SK-N-SH (cell line): ENCODE data around the gene BRIX1. TPM values are rescaled to one million over a fixed set of nuclear protein-coding genes. Genes with fewer than 3 reads are reported as not detected.

Experiments used
- CTCF ChIA-PET: fragments of 300-600, 350-600 bp; formaldehyde crosslinking; extraction: SDS; loops from one replicate; lab custom pipeline; 2021; lab: Yijun Ruan, JAX
- POLR2A ChIA-PET: fragments of 350-600 bp; sonication (Branson Sonifier 250); formaldehyde crosslinking; extraction: SDS; loops from one replicate; lab custom pipeline; 2020; ENCODE audit warnings: antibody characterized with exemption, inconsistent platforms; lab: Yijun Ruan, JAX
- DNase-seq: peaks from one replicate; pipeline ENCODE4 v3.0.0; 2012
- H2AFZ ChIP-seq: fragments of 200-600 bp; sonication (generic); 2 replicates; pipeline ENCODE4 v1.8.1; 2016; ENCODE audit warnings: antibody characterized with exemption, mild to moderate bottlenecking, low read depth
- H3F3A ChIP-seq: fragments of 200-600 bp; sonication (generic); replicated peaks from 2 replicates; pipeline ENCODE3; 2016; ENCODE audit warnings: antibody characterized with exemption, mild to moderate bottlenecking; ENCODE audit not compliant: insufficient read depth
- H3K27ac ChIP-seq, 2 experiments: fragments of 200-500 bp in 1 of 2; fragments of 200-600 bp in 1 of 2; sonication (Bioruptor generic) in 1 of 2; sonication (generic), shearing (Covaris generic) in 1 of 2; 2 replicates each; pipeline versions ENCODE4 v1.5.1 to v1.6.1; 2014 to 2016; ENCODE audit warnings: low read depth in 2 of 2, inconsistent platforms in 1 of 2, low read length in 1 of 2, mild to moderate bottlenecking in 1 of 2, mixed read lengths in 1 of 2
- H3K27me3 ChIP-seq: fragments of 200-600 bp; sonication (generic), shearing (Covaris generic); 2 replicates; pipeline ENCODE4 v1.6.1; 2016; ENCODE audit warnings: mixed run types; ENCODE audit not compliant: insufficient read depth
- H3K36me3 ChIP-seq, 2 experiments: fragments of 200-500 bp in 1 of 2; fragments of 200-600 bp in 1 of 2; sonication (Bioruptor generic) in 1 of 2; sonication (generic) in 1 of 2; replicated peaks in 1 of 2; 2 replicates each; pipeline versions ENCODE3 to v1.5.1; 2014 to 2016; ENCODE audit warnings: low read length in 1 of 2, mild to moderate bottlenecking in 1 of 2; ENCODE audit not compliant: insufficient read depth in 2 of 2, control insufficient read depth in 1 of 2
- H3K4me1 ChIP-seq, 2 experiments: fragments of 200-500 bp in 1 of 2; fragments of 200-600 bp in 1 of 2; sonication (Bioruptor generic) in 1 of 2; sonication (generic), shearing (Covaris generic) in 1 of 2; 2 replicates each; pipeline versions ENCODE4 v1.5.1 to v1.6.1; 2014 to 2016; ENCODE audit warnings: low read depth in 1 of 2, low read length in 1 of 2, mixed run types in 1 of 2; ENCODE audit not compliant: insufficient read depth in 2 of 2, control insufficient read depth in 1 of 2
- H3K4me2 ChIP-seq: fragments of 200-600 bp; sonication (generic), shearing (Covaris generic); 2 replicates; pipeline ENCODE4 v1.6.1; 2017; ENCODE audit warnings: mixed run types
- H3K4me3 ChIP-seq, 2 experiments: fragments of 200-500 bp in 1 of 2; fragments of 200-600 bp in 1 of 2; sonication (Bioruptor generic) in 1 of 2; sonication (generic), shearing (Covaris generic) in 1 of 2; 2 replicates each; pipeline versions ENCODE4 v1.5.1 to v1.8.1; 2014 to 2016; ENCODE audit warnings: low read depth in 2 of 2, inconsistent platforms in 1 of 2, low read length in 1 of 2, mild to moderate bottlenecking in 1 of 2, mixed read lengths in 1 of 2, moderate library complexity in 1 of 2
- H3K79me2 ChIP-seq: fragments of 200-600 bp; sonication (generic); 2 replicates; pipeline ENCODE4 v1.8.1; 2017; ENCODE audit warnings: mild to moderate bottlenecking; ENCODE audit not compliant: insufficient read depth
- H3K9ac ChIP-seq: fragments of 200-600 bp; sonication (generic); 2 replicates; pipeline ENCODE4 v1.6.1; 2017; ENCODE audit warnings: mixed run types
- H3K9me2 ChIP-seq: fragments of 200-600 bp; sonication (generic); 2 replicates; pipeline ENCODE4 v1.6.1; 2017; ENCODE audit warnings: mixed run types
- H3K9me3 ChIP-seq: fragments of 200-600 bp; sonication (generic); 2 replicates; pipeline ENCODE4 v1.6.1; 2017; ENCODE audit warnings: mixed run types, mild to moderate bottlenecking, moderate library complexity
- H4K20me1 ChIP-seq: fragments of 200-600 bp; sonication (generic); 2 replicates; pipeline ENCODE4 v1.6.1; 2017; ENCODE audit warnings: mild to moderate bottlenecking, mixed run types; ENCODE audit not compliant: insufficient read depth
- FOXJ3 ChIP-seq: sonication (generic); formaldehyde crosslinking; IDR thresholded peaks from 2 replicates; pipeline ENCODE4 v1.5.1; 2020; ENCODE audit warnings: mild to moderate bottlenecking, missing genetic modification reagents
- GATA2 ChIP-seq: sonication (generic); formaldehyde crosslinking; IDR thresholded peaks from 2 replicates; pipeline ENCODE4 v1.5.0; 2020; ENCODE audit warnings: mild to moderate bottlenecking, missing genetic modification reagents
- MXI1 ChIP-seq: IDR thresholded peaks from 2 replicates; pipeline ENCODE4 v1.6.1; 2012; ENCODE audit warnings: mild to moderate bottlenecking, low read depth, low read length, improper control_type of control experiment
- PBX3 ChIP-seq: IDR thresholded peaks from 2 replicates; pipeline ENCODE4; 2012
- RAD21 ChIP-seq: IDR thresholded peaks from 2 replicates; pipeline ENCODE4 v1.6.1; 2012; ENCODE audit warnings: mild to moderate bottlenecking, low read length
- RCOR1 ChIP-seq: fragments of 150-350 bp; IDR thresholded peaks from 2 replicates; pipeline ENCODE4 v1.6.1; 2017; ENCODE audit warnings: antibody characterized with exemption, low read length
- RXRA ChIP-seq: IDR thresholded peaks from 2 replicates; pipeline ENCODE4 v1.4.0; 2012; ENCODE audit warnings: low read depth, mild to moderate bottlenecking, borderline replicate concordance
- SIN3A ChIP-seq: IDR thresholded peaks from 2 replicates; pipeline ENCODE4 v1.6.1; 2012; ENCODE audit warnings: low read depth, mild to moderate bottlenecking, low read length, moderate library complexity, borderline replicate concordance
- SMC3 ChIP-seq: IDR thresholded peaks from 2 replicates; pipeline ENCODE4 v1.6.1; 2012; ENCODE audit warnings: low read depth, low read length, improper control_type of control experiment
- YY1 ChIP-seq: IDR thresholded peaks from 2 replicates; pipeline ENCODE4 v1.4.0; 2012; ENCODE audit warnings: low read depth, mild to moderate bottlenecking
- WGBS: methylation state at CpG from one replicate; pipeline ENCODE4 v1.1.6; 2017; ENCODE audit warnings: low lambda C conversion rate; 5-methylcytosine and 5-hydroxymethylcytosine counted together
- polyA plus RNA-seq, 3 experiments: library from polyadenylated mRNA; depleted of rRNA; stranded (reverse); fragments of >200 nt; gene quantifications; 2 replicates each; pipeline ENCODE4 v1.2.3, GENCODE V29; 2012
- TF ChIP-seq, protein P1 (sequence below): fragments of 200-600 bp; sonication (generic); IDR thresholded peaks from 2 replicates; pipeline ENCODE4 v1.6.1; 2017; ENCODE audit warnings: antibody characterized with exemption, mild to moderate bottlenecking, moderate library complexity
- TF ChIP-seq, protein P2 (sequence below): IDR thresholded peaks from 2 replicates; pipeline ENCODE4 v1.4.0; 2012; ENCODE audit warnings: low read depth

The BRIX1 gene
- polyA plus RNA-seq, 1 of the 3 experiments (the other 2 are of a cell fraction), result 18.4 TPM

DNA sequence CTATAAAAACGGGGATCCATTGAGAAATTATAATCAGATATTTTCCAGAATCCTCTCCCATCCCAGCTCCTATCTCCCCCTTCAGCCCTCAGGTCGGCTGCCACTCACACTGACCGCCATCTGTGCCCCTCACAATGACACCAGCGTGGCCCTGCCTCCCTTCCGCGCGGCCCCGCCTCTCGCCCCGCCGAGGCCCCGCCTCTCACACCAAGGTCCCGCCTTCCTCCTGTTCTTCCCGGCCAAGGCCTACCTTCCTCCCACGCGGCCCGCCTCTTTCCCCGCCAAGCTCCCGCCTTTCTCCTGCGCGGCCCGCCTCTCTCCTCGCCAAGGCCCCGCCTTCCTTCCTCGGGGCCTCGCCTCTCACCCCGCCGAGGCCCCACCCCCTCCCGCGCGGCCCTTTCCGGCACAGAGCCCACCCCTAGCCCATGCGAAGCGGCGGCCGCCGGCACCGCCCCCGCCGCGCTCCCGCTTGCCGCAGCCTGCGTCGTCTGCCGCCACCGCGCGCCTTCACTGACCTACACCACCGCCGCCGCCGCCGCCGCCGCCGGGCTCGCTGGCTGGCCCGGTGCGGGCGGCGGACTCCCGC is 13.7 kb downstream of the BRIX1 start, which contains the start of gene DNAJC21:
TSS of gene DNAJC21 (plus strand) at position 426 of the 586 bp plus-strand sequence. CDS start 261 bp downstream, outside the sequence.
- H3K79me2 ChIP-seq, result peaks cover 49% of the 10 kb centered on the region
- no peak for TF ChIP-seq RCOR1
- TF ChIP-seq SMC3, result no peak
- TF ChIP-seq, protein P1, sequence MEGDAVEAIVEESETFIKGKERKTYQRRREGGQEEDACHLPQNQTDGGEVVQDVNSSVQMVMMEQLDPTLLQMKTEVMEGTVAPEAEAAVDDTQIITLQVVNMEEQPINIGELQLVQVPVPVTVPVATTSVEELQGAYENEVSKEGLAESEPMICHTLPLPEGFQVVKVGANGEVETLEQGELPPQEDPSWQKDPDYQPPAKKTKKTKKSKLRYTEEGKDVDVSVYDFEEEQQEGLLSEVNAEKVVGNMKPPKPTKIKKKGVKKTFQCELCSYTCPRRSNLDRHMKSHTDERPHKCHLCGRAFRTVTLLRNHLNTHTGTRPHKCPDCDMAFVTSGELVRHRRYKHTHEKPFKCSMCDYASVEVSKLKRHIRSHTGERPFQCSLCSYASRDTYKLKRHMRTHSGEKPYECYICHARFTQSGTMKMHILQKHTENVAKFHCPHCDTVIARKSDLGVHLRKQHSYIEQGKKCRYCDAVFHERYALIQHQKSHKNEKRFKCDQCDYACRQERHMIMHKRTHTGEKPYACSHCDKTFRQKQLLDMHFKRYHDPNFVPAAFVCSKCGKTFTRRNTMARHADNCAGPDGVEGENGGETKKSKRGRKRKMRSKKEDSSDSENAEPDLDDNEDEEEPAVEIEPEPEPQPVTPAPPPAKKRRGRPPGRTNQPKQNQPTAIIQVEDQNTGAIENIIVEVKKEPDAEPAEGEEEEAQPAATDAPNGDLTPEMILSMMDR, result no peak
- no peak for TF ChIP-seq GATA2 (CRISPR knock-in tag)
- TF ChIP-seq PBX3, result peak; percentile 91
- peak; percentile 66; the same call in 1 of the 2 replicates for TF ChIP-seq SIN3A
- peak; percentile 57; the same call in 1 of the 2 replicates for TF ChIP-seq MXI1
- peak within 1 kb of the TSS; percentile 72 for H3K9ac ChIP-seq
- H3K36me3 ChIP-seq, result peaks cover 29 to 35% of the 10 kb centered on the region in 2 experiments
- H3K27me3 ChIP-seq, result no peaks in the 10 kb centered on the region
- no peaks in the 10 kb centered on the region for H3K9me3 ChIP-seq
- H2AFZ ChIP-seq, result peak within 1 kb of the TSS; percentile 92
- peaks cover 3 to 9% of the 10 kb centered on the region in 2 experiments; a peak in 3 of 4 replicates for H3K4me1 ChIP-seq
- 1% methylated on average over 36 of the region's 63 CpGs for WGBS
- no peaks in the 10 kb centered on the region for H3K9me2 ChIP-seq
- POLR2A ChIA-PET, result interaction anchor here (0.7 to 2.4 kb wide), 6 partner anchors 9 to 1488 kb away, joined by 3 to 32 read pairs (median 4); partner anchors contain the start of genes BRIX1, RAD1 and TARS1
- H3K4me2 ChIP-seq, result peak within 1 kb of the TSS; percentile 68
- H4K20me1 ChIP-seq, result no peaks in the 10 kb centered on the region
- H3K27ac ChIP-seq, result peak within 1 kb of the TSS; percentile 81 to 86
- peak; percentile 98 for DNase-seq
- CTCF ChIA-PET, result interaction anchor here (0.6 to 1.0 kb wide), 5 partner anchors 9 to 443 kb away, joined by 3 to 6 read pairs (median 3); no protein-coding TSS in a partner anchor
- H3F3A ChIP-seq, result peaks cover 29% of the 10 kb centered on the region
- H3K4me3 ChIP-seq, result peak within 1 kb of the TSS; percentile 93 to 94

GRCh38 chr5:34929720-34930461 is 14.4 kb downstream of the BRIX1 start:
- under 1% methylated on average over 31 of the region's 70 CpGs for WGBS
- H3K27ac ChIP-seq, result peak overlapping the region; percentile 81 to 86
- H3K4me3 ChIP-seq, result peak overlapping the region; percentile 93 to 94
- H3K27me3 ChIP-seq, result no peaks in the 10 kb centered on the region
- H3K9me3 ChIP-seq, result no peaks in the 10 kb centered on the region
- peak overlapping the region; percentile 72 for H3K9ac ChIP-seq
- peak; percentile 84 for DNase-seq
- peak overlapping the region; percentile 68 for H3K4me2 ChIP-seq
- no peaks in the 10 kb centered on the region for H4K20me1 ChIP-seq
- H3K79me2 ChIP-seq, result peaks cover 50% of the 10 kb centered on the region
- peaks cover 23% of the 10 kb centered on the region for H3F3A ChIP-seq
- H3K36me3 ChIP-seq, result peaks cover 22 to 29% of the 10 kb centered on the region in 2 experiments
- peak overlapping the region; percentile 92 for H2AFZ ChIP-seq
- peaks cover 0 to 9% of the 10 kb centered on the region in 2 experiments; a peak in 3 of 4 replicates for H3K4me1 ChIP-seq
- CTCF ChIA-PET, result interaction anchor here (0.6 to 1.0 kb wide), 7 partner anchors 9 to 444 kb away, joined by 3 to 6 read pairs (median 3); partner anchors contain the start of gene BRIX1
- no peaks in the 10 kb centered on the region for H3K9me2 ChIP-seq
- POLR2A ChIA-PET, result interaction anchor here (0.7 to 2.4 kb wide), 6 partner anchors 8 to 1489 kb away, joined by 3 to 32 read pairs (median 4); partner anchors contain the start of genes BRIX1, RAD1 and TARS1
- TF ChIP-seq YY1, result 0 out of 2 replicates have a peak, but pooled peaks have one; percentile 44
- TF ChIP-seq, protein P2, sequence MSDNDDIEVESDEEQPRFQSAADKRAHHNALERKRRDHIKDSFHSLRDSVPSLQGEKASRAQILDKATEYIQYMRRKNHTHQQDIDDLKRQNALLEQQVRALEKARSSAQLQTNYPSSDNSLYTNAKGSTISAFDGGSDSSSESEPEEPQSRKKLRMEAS, result peak; percentile 61; the same call in 1 of the 2 replicates
- TF ChIP-seq, protein P1, result 0 out of 2 replicates have a peak, but pooled peaks have one; percentile 8
- TF ChIP-seq MXI1, result peak; percentile 63; the same call in 1 of the 2 replicates
- 0 out of 2 replicates have a peak, but pooled peaks have one; percentile 40 for TF ChIP-seq SIN3A
- TF ChIP-seq RXRA, result no peak
- TF ChIP-seq RAD21, result no peak
- peak; percentile 40; the same call in 1 of the 2 replicates for TF ChIP-seq FOXJ3 (CRISPR knock-in tag)
- TF ChIP-seq, all 33 proteins: peak for 6
